Measurements from ENCODE around the gene SLC9A3. TPM values are rescaled to one million over a fixed set of nuclear protein-coding genes. Genes with fewer than 3 reads are reported as not detected.

The SLC9A3 gene
- total RNA-seq, 4 donors from 2014 or later = 3.7 to 5.9 (median 4.3) TPM

DNA sequence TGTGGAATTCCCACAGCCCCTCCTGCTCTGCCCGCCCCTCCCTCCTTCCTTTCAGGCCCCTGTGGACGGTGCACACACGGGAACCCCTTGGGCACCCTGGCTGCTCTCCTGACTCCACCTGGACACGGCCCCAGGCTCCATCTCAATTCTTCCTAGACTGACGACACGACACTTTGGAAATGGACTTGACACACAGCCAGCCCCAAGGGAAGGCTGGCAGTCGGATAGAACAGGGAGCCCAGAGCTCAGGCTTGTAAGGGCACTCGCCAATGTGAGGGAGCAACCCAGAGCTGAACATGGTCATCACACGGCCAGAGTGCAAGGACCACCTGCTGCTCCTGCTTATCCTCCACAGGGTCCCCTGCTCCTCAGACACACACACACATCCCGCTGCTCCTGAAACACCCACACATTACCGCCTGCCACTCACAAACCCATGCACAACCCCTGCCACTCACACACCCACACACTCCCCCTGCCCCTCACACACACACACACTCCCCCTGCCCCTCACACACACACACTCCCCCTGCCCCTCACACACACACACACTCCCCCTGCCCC lies 8.9 kb downstream of the SLC9A3 start:
- H3K4me1 ChIP-seq = peaks cover 23% of the 10 kb centered on the region
- H3K4me3 ChIP-seq = no peak overlapping the region
- H3K27ac ChIP-seq = no peak overlapping the region
- H3K36me3 ChIP-seq = no peaks in the 10 kb centered on the region
- peaks cover 60% of the 10 kb centered on the region for H3K27me3 ChIP-seq
- WGBS = 36% methylated on average over 4 of the region's 11 CpGs
- no peaks in the 10 kb centered on the region for H3K9me3 ChIP-seq
- TF ChIP-seq POLR2A (IDR thresholded peaks at IDR 0.05) (no peak), EP300 (IDR thresholded peaks at IDR 0.05) (no peak), POLR2AphosphoS5 (IDR thresholded peaks at IDR 0.05) (no peak)
- TF ChIP-seq, protein P1, sequence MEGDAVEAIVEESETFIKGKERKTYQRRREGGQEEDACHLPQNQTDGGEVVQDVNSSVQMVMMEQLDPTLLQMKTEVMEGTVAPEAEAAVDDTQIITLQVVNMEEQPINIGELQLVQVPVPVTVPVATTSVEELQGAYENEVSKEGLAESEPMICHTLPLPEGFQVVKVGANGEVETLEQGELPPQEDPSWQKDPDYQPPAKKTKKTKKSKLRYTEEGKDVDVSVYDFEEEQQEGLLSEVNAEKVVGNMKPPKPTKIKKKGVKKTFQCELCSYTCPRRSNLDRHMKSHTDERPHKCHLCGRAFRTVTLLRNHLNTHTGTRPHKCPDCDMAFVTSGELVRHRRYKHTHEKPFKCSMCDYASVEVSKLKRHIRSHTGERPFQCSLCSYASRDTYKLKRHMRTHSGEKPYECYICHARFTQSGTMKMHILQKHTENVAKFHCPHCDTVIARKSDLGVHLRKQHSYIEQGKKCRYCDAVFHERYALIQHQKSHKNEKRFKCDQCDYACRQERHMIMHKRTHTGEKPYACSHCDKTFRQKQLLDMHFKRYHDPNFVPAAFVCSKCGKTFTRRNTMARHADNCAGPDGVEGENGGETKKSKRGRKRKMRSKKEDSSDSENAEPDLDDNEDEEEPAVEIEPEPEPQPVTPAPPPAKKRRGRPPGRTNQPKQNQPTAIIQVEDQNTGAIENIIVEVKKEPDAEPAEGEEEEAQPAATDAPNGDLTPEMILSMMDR (IDR thresholded peaks at IDR 0.05) = no peak
- no peak for DNase-seq (ENCODE audit: low spot score in 2 of 2)

DNA sequence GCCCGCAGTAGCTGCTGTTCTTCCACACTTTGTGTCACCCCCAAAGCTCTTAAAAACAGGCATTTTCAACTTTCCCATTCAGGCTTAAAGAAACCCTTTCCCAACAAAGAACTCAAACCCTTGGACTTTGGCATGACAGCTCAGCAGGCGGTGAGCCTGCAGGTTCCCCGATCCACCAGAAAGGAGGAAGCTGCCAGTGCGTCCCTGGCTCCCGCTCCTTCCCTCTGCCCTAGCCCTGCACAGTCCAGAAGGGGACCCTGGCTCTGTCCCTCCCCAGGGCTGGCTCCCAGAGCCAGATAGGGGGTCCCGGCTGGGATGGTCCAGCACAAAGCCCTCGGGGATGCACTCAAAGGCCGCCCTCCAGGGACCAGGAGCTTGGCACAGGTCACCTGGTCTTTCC lies 9.6 kb downstream of the SLC9A3 start:
- Histone ChIP-seq H3K27ac (no peak overlapping the region), H3K4me3 (no peak overlapping the region), H3K36me3 (no peaks in the 10 kb centered on the region), H3K4me1 (peaks cover 30% of the 10 kb centered on the region), H3K9me3 (no peaks in the 10 kb centered on the region), H3K27me3 (peaks cover 60% of the 10 kb centered on the region)
- 39% methylated on average over 5 of the region's 8 CpGs for WGBS
- no peak for DNase-seq (ENCODE audit: low spot score in 2 of 2)
- TF ChIP-seq POLR2AphosphoS5 (IDR thresholded peaks at IDR 0.05) (no peak), EP300 (IDR thresholded peaks at IDR 0.05) (no peak), POLR2A (IDR thresholded peaks at IDR 0.05) (no peak)
- TF ChIP-seq, protein P1 (IDR thresholded peaks at IDR 0.05) = no peak

GRCh38 chr5:514101-514485 lies 10.2 kb downstream of the SLC9A3 start:
- no peaks in the 10 kb centered on the region for H3K36me3 ChIP-seq
- peaks cover 55% of the 10 kb centered on the region for H3K27me3 ChIP-seq
- no peak overlapping the region for H3K27ac ChIP-seq
- DNase-seq (ENCODE audit: low spot score in 2 of 2) = no peak
- no peaks in the 10 kb centered on the region for H3K9me3 ChIP-seq
- no peak overlapping the region for H3K4me3 ChIP-seq
- WGBS = 45% methylated on average over 10 of the region's 12 CpGs
- peaks cover 32% of the 10 kb centered on the region for H3K4me1 ChIP-seq
- no peak for TF ChIP-seq POLR2A (IDR thresholded peaks at IDR 0.05)
- no peak for TF ChIP-seq EP300 (IDR thresholded peaks at IDR 0.05)
- TF ChIP-seq POLR2AphosphoS5 (IDR thresholded peaks at IDR 0.05) = no peak
- TF ChIP-seq, protein P1 (IDR thresholded peaks at IDR 0.05) = no peak

DNA sequence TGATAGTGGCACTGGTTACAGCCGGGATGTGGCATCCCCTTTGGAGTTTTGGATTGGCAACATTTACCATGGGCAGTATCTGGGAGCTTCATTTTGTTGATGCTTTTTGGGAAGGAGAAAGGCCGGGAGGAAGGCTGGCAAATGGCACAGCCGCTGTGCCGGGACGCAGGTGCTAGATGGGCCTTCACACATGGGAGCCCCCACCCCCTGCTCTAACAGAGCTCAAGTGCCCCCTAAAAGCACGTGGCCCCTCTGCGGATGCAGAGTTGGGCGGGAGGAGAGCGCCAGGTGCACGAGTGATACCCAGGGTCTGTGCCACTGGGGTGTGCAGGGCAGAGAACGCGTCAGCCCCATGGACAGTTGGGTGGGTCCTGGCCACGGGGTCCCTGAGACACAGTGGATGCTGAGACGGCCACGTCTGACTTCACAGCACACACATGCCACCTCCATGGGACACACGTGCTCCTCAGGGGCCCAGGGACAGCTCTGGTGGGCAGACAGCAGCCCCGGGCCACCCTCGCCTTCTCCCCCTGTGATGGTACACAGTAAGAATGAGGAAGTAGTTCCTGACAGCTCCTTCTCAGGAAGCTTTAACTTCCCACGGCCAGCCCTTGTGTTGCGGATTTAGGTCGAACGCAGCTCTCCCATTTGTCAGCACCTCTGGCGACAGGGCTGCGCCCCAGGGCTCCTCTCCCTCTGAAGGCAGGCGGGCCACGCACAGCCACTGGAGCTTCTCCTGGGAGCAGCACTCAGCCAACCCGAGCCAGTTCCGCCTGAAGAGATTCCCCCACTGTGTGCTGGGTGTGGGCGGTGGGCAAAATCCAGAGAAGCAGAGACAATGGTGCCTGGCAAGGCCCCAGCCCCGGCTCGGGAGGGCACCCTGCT lies 10.8 kb downstream of the SLC9A3 start:
- Histone ChIP-seq H3K27ac (no peak overlapping the region), H3K4me3 (no peak overlapping the region), H3K4me1 (peaks cover 32% of the 10 kb centered on the region), H3K27me3 (peaks cover 49% of the 10 kb centered on the region), H3K9me3 (no peaks in the 10 kb centered on the region), H3K36me3 (no peaks in the 10 kb centered on the region)
- 59% methylated on average over 22 of the region's 31 CpGs for WGBS
- TF ChIP-seq EP300 (IDR thresholded peaks at IDR 0.05) (no peak), POLR2A (IDR thresholded peaks at IDR 0.05) (no peak), POLR2AphosphoS5 (IDR thresholded peaks at IDR 0.05) (no peak)
- TF ChIP-seq, protein P1 (IDR thresholded peaks at IDR 0.05) = no peak
- no peak for DNase-seq (ENCODE audit: low spot score in 2 of 2)

DNA sequence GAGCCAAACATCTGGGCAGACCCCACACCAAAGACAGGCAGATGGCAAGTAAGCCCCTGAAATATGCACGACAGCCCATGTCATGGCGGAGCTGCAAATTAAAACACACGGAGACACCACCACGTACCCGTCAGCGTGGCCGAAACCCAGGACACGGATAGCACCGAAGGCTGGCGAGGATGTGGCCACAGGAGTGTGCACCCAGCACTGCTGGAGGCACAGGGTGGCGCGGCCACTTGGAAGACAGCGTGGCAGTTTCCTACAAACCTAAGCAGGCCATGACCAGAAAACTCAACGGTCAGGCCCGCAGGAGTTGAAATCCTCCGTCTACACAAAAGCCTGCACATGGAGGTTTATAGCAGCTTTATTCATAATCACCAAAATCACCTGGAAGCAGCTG lies 12.8 kb downstream of the SLC9A3 start:
- TF ChIP-seq POLR2A (IDR thresholded peaks at IDR 0.05) (no peak), EP300 (IDR thresholded peaks at IDR 0.05) (no peak)
- TF ChIP-seq, protein P1 (IDR thresholded peaks at IDR 0.05) = no peak
- no peak for DNase-seq (ENCODE audit: low spot score in 2 of 2)
- no peak overlapping the region for H3K27ac ChIP-seq
- 93% methylated on average over 16 of the region's 16 CpGs for WGBS
- H3K4me3 ChIP-seq = no peak overlapping the region
- H3K36me3 ChIP-seq = no peaks in the 10 kb centered on the region
- H3K9me3 ChIP-seq = no peaks in the 10 kb centered on the region
- peaks cover 45% of the 10 kb centered on the region for H3K27me3 ChIP-seq
- peaks cover 32% of the 10 kb centered on the region for H3K4me1 ChIP-seq
